ENCODE results near the gene LTBP1.

DNA sequence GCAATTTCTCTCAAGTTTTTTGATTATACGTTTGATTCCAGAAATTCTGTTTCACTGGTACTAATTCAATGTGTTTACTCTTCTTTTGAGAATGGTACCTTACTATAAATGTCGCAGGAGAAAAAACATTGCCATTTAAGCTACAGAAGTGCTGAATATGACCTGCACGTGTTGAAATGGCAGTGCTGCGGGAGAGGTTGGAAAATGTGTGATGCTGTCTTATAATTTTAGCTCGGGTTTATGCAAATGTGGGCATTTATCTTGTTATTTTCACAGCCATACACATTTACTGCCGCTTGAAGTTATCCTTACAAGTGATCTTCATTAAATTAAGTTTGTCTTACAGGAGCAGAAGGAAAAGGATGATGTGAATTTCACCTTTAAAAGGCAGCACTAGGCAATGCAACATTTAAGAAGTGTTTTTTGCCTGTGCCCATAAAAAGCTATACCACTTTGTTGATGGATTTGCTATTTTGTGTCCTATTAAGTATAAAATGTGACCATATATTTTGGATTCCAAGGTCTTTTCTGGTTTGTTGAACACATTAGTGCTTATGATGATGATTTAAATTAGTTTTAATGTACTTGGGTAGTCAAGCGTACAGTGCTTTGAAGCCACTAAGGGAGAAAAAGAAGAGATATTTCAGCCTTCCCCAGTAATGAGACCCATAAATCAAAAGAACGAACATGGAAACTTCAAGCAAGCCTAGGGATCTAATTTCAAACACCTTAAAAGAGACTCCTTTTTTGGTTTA is 112.1 kb downstream of the LTBP1 start:
- TF ChIP-seq, protein P1, sequence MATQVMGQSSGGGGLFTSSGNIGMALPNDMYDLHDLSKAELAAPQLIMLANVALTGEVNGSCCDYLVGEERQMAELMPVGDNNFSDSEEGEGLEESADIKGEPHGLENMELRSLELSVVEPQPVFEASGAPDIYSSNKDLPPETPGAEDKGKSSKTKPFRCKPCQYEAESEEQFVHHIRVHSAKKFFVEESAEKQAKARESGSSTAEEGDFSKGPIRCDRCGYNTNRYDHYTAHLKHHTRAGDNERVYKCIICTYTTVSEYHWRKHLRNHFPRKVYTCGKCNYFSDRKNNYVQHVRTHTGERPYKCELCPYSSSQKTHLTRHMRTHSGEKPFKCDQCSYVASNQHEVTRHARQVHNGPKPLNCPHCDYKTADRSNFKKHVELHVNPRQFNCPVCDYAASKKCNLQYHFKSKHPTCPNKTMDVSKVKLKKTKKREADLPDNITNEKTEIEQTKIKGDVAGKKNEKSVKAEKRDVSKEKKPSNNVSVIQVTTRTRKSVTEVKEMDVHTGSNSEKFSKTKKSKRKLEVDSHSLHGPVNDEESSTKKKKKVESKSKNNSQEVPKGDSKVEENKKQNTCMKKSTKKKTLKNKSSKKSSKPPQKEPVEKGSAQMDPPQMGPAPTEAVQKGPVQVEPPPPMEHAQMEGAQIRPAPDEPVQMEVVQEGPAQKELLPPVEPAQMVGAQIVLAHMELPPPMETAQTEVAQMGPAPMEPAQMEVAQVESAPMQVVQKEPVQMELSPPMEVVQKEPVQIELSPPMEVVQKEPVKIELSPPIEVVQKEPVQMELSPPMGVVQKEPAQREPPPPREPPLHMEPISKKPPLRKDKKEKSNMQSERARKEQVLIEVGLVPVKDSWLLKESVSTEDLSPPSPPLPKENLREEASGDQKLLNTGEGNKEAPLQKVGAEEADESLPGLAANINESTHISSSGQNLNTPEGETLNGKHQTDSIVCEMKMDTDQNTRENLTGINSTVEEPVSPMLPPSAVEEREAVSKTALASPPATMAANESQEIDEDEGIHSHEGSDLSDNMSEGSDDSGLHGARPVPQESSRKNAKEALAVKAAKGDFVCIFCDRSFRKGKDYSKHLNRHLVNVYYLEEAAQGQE (IDR thresholded peaks at IDR 0.05; ENCODE audit: low read depth) = no peak
- no peak for TF ChIP-seq ZBTB7A (IDR thresholded peaks at IDR 0.05; ENCODE audit: low read depth)
- peak; percentile 49; the same call in 1 of the 2 replicates for TF ChIP-seq TCF12 (IDR thresholded peaks at IDR 0.05; ENCODE audit: low read depth)
- TF ChIP-seq EP300 (IDR thresholded peaks at IDR 0.05; ENCODE audit: borderline replicate concordance) = peak; percentile 49; the same call in 1 of the 2 replicates
- no peak for TF ChIP-seq CREB1 (IDR thresholded peaks at IDR 0.05; ENCODE audit: low read depth)
- no peak for TF ChIP-seq YY1 (IDR thresholded peaks at IDR 0.05; ENCODE audit: low read depth)
- TF ChIP-seq RAD21 (IDR thresholded peaks at IDR 0.05; ENCODE audit: low read depth) = no peak
- TF ChIP-seq, protein P2, sequence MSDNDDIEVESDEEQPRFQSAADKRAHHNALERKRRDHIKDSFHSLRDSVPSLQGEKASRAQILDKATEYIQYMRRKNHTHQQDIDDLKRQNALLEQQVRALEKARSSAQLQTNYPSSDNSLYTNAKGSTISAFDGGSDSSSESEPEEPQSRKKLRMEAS (IDR thresholded peaks at IDR 0.05) = no peak
- no peak for TF ChIP-seq TAF1 (IDR thresholded peaks at IDR 0.05; ENCODE audit: low read depth)
- no peak for TF ChIP-seq CEBPB (IDR thresholded peaks at IDR 0.05)

All from Ishikawa (cell line).